HG03039 (cell line): ENCODE results near the gene ZBTB7C.

Source experiments
- ATAC-seq: cut with Tn5 transposase; IDR thresholded peaks from one replicate; pipeline ENCODE4 v1.9.1; 2021; ENCODE audit warnings: mild to moderate bottlenecking, moderate library complexity; ENCODE audit not compliant: unreplicated experiment

The ZBTB7C gene

DNA sequence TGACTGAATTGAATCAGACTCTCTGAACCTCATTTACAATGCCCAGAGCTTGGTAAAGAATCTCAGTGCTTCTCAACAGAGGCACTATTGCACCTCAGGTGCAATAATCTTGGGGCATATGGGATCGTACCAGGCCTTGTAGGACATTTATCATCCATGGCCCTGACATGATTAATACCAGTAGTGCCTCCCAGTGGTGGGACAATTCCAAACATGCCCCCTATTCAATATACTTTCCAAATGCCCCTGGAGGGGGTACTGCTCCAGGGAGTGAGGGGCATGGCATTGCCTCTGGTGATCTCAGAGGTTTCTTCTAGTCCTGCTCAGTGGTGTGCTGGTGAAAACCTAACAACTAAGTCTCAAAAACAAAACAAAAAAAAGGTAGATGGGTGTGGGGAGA lies 303.9 kb downstream of the ZBTB7C start:
- ATAC-seq = no peak

DNA sequence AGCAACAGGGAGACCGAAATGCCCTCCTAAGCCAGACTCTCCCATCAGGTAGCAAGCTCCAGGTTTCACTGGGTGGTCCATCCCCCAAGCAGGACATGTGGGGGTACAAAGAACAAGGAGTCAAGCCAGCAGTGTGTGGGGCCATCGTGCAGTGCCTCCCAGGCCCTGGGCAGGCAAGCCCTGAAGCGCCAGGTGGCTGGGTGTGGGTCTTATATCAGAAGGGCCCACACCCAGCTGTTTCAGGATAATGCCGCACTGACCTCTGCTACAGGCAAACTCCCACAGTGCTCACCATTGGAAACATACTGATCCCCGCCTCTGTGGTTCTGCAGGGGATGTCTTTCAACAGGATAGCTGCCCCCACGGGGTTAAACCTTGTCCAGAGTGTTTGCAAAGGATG lies 304.5 kb downstream of the ZBTB7C start:
- ATAC-seq = no peak

DNA sequence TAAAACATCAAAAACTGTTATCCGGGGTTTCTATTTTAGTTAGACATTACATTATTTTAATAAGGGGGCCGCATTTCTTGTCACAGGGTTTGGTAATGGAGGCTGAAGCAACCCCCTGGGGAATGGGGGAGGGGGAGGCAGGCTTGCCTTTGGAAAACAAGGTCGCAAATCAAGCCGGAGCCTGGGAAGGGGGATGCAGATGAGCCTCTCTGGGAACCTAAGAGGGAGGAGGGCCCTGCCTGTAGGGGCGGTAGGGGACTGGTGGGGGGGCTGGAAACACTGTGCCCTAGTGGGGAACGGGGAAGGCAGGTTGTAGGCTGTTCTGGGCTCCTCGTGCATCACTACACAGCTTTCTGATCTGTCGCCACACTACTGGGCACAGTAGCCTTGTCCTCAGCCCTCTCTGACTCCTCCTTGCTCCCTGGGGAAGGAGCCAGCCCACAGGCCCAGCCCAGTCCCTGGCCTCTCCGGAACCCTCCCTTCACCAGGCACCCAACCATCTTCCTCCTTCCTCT lies 308.5 kb downstream of the ZBTB7C start:
- no peak for ATAC-seq

GRCh38 chr18:48100165-48100575 lies 309.0 kb downstream of the ZBTB7C start:
- no peak for ATAC-seq

DNA sequence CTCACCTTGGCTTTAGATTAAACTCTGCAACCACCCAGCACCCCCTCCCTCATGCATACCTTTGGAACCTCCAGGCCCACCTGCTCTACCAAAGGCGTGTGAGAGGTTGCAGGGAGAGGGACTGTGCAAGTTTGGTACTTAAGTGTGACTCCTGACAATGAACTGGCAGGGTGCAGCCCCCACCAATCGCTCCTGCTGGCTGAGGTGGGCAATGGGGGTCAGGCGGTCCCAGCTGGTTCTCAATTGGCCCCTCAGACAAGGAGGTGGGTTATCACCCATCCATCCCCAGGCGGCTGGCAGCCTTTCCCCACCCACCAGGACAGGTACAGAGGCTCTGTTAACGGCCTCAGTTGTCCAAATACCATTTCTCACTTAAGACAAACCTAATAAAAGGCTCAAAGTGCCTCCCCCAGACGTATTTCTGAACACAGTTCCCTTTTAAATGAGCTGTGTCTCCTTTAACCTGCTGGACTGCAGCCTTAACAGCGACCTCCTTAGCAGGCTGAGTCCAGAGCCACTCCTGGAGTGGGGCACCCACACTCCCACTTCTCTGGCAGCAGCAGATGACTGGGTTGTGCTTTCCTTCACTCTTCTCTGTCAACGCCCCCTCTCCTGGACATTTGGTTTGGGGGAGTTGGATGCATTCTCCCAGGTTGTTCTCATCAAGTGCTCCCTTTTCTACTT lies 309.6 kb downstream of the ZBTB7C start:
- ATAC-seq = no peak

DNA sequence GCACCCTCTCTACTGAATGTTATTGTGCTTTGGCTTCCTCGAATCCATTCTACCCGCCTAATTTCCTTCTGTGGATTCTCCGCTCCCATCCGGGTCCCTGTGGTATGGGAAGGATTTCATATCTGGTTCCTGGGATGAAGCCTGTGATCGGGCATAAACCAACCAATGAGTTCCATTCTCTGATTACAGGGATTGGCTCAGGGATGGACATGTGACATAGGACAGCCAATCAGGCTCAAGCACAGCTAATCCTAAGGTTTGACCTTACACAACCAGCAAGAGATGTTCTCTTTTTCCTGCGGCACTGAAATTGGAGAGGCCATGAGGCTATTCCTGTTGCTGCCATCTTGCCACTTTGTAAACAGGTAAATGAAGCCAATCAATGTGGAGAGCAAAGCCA lies 310.6 kb downstream of the ZBTB7C start:
- ATAC-seq = no peak

DNA sequence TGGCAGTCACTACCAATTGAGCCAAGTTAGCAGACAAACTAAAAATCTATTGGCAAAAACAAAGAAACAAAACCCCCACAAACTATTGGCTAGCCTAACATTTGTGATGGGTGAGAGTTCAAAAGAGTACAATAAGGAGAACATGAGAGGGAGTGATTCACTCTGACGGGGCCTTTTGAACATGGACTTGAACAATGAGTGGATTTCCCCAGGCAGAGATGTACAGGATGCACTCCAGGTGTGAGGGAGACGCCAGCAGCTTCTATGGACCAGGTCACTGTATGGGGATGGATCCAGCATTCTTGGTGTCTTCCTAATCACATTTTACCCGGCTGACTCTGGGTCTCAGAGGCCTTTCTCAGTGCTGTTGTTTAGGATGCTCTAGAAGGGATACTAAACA lies 311.2 kb downstream of the ZBTB7C start:
- ATAC-seq = no peak

DNA sequence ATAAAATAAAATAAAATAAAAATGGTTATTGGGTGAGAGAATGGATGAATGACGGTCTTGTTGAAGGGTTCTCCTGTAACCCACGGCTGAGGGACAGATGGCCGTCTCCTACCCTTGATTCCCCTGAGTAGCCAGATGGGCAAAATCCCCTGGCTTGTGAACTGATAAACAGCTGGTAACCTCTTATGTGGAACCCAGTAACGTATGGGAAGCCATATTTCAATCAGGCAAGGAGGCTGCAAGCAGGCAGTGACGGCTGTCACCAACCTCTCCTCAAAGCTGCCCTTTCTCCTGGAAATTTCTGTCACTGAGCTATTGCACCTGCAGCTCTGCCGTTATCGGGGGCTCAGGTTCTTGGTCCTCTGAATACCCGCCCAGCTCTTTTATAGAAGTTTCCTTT lies 313.5 kb downstream of the ZBTB7C start:
- no peak for ATAC-seq

- no peak for ATAC-seq
These were observed 316.1 kb downstream of the ZBTB7C start for GRCh38 chr18:48093104-48093503.

DNA sequence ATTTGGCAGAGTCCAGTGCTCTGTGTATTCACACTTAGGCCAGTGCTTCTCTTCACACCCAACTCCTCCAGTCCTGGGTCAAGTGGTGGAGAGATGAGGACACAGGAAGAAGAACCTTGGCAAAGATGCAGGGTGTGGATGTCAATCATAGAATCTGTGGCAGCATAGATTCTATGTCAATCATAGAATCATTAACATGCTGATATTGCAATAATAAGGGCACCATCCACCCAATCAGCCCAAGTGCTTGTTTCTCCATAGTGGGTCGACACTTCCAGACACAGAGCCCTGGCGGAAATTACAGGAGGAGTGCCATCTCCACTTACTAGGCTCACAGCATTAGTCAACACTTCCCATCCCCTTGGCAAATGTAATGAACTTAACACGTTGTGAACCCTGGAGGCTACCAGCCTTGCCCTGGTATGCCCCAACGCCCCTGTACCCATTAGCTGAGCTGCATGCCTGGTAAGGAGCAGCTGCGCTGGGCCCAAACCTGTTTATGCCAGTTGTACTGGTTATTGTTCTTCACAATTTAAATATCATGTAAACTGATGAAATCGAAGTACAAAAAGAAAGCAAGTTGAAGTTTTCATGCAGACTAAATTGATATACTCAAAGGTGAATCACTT lies 317.2 kb downstream of the ZBTB7C start:
- ATAC-seq = no peak

GRCh38 chr18:48090702-48091101 lies 318.5 kb downstream of the ZBTB7C start:
- ATAC-seq = no peak

DNA sequence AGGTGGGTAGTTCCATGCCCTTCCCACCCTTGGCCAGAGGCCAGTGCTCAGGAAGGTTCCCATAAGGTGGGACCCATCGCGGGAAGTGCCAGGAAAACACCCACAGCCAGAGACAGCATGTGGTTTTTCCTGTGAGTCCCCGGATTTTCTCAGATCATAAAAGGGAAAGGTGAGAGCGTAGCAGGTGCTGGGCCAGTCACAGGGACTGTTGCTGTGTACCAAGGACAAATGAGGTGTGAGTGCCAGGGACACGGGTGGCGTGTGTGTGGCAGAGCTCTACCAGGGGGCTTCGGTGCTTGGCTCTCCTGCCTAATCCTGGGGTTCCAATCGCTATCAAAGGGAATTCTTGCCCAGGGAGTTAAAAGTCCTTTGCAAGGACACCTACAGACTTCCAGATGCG lies 319.2 kb downstream of the ZBTB7C start:
- no peak for ATAC-seq

- no peak for ATAC-seq
These were observed 323.2 kb downstream of the ZBTB7C start for GRCh38 chr18:48085781-48086487.

DNA sequence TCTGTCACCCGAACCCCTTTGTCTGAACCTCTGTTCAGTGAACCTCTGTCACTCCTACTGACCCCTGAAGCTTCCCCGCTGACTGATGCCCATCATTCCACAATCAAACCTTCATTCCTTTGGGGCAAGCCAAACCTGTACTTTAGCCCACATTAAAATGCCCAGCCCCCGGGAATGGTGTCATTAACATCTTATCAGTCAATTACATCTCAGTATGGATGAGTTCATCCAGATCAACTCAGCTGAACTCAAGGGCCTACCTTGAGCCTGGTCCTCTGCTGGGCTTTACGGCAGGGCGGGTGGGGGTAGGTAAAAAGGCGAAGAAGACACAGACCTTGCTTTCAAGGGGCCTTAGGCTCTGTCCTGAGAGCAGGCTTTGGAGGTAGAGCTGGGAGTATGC lies 324.3 kb downstream of the ZBTB7C start:
- no peak for ATAC-seq

DNA sequence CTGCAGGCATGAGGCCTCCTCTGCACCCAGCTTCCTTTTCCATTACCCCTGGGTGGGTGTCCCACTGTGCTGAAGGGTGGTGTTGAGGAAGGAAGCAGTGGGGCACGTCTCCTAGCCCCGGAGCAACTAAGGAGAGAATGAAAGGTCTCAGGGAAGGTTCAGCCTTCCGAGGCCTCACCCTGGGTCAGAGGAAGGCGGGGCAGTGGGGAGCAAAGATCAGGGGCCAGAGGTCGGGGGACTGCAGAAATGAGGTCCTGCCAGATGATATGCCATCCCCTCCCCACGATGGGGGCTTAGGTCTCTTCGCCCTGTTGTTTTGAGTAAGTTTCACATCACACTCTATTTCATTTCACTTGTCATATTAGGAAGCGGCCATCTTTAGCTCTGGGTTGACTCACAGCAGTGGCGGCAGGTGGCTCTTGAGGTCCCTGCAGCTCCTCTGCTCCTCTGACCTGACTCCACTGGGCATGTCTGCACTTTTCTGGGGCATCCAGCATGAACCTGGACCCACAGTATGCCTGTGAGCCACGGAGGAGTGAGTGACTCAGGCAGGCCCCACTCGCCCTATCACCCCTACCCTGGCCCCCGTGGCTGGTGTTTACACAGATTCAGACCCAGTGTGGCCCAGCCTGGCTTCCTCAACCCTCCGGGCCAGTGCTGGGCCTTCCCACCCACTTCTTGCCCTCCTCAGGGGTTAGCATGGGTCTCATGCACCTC lies 325.0 kb downstream of the ZBTB7C start:
- ATAC-seq = no peak

DNA sequence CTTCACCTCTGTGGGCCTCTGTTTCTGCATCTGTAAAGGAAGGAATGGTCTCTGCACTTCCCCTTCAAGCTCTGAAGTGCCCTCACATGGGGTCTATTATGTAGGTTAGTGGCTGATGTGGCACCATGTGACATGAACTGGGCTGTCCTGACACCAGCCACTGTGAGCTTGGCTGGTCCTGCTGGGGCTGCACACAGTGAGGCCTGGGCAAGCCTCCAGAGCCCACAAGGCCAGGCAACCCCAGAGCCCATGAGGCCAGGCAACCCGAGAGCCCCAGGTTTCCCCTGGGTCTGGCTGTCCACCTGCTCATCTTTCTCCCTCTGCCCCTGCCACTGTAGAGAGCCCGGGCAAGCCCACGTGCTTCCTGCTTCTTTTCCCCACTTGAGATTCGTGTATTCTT lies 328.6 kb downstream of the ZBTB7C start:
- no peak for ATAC-seq

DNA sequence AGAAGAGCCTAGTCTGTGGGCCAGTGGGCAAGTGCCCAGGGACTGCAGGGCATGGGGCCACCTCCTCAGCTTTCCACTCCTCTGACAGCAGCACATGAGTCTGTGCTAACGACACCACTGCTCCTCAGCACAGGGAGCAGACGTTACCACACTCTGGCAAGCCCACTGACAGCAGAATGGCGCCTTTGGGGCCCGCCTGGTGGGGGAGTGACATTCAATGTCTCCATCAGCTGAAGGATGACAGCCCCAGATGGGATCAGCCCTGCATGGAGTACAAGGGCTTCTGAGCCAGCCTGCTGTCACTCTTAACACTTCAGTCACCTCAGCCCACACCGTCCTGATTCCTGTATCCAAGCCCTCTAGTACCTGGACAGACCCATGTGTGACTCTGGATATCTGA lies 329.3 kb downstream of the ZBTB7C start:
- ATAC-seq = no peak

DNA sequence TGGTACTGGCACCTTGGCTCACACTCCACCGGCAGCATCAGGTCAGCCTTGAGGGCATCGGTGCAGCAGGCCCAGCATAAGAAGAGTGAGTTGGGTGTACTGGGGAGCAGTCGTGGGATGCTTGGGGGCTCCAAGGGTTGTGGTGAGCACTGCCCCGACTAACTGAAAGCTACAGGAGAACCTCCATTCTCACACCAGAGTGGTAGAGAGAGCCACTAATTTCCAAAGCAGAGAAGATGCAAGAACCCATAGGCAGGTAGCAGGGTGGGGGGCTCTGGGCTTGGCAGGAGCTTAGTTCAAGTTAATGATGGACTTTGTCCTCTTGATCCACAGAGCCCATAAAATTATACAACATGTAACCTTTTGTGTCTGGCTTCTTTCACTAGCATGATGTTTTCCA lies 330.7 kb downstream of the ZBTB7C start:
- no peak for ATAC-seq

- no peak for ATAC-seq
These were observed 331.9 kb downstream of the ZBTB7C start for GRCh38 chr18:48077291-48077690.

DNA sequence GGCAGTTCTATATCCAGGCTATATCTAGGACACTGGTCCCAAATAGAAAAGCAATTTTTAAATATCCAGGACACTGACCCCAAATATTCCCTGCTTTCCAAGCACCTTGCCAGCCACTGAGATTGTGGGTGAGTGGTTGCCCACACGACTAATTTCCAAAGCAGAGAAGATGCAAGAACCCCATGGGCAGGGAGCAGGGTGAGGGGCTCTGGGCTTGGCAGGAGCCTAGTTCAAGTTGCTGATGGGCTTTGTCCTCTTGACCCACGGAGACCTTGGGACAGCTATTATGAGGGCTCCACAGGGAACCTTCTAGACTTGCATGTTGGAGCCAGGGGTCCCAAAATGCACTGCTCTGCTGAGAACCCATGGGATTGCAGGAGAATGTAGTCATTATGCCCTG lies 332.7 kb downstream of the ZBTB7C start:
- no peak for ATAC-seq

- no peak for ATAC-seq
These were observed 333.5 kb downstream of the ZBTB7C start for GRCh38 chr18:48075707-48076093.
